ENCODE results near the gene PRELID2. TPM values are rescaled to one million over a fixed set of nuclear protein-coding genes. Genes with fewer than 3 reads are reported as not detected.

PRELID2 gene
- polyA plus RNA-seq, 2 donors, result 1.1 to 1.5 TPM

DNA sequence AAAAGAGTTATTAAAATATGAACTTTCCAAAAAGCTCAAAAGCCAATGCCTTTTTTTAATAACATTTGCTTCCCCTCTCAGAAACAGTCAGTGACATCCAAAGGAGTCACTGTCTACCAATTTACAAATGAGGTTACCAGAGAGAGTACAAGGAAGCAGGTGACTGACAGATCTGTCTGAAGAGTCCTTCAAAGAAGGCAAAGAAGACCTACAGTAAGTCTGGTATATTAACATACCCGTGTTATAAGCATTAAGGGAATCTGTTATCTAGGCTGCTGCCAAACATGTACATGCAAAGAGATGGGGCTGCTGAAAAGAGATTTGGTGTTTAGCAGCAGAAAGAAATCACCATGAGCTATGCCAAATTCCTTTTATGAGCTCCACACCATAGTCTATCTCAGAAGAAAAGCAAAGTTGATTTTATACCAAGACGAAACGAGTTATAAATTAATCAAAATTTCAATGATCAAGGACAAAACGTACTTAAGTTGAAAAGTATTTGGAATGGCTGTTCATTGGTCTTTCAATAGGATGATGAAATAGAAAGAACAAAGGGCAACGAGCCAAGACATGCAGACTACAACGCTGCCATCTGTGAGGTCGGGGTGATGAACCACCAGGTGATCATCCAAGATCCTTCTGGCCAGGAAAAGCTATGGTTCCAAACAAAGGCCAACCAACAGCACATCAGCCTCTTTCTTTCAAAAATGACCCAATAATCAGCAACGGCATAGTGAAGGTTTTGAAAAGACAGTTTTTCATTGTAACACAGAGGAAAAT is 8.1 kb downstream of the PRELID2 start:
- Histone ChIP-seq H3K4me3 (ENCODE audit: low read depth in 1 of 2, low read length in 2 of 2) (no peak overlapping the region), H3K9me3 (ENCODE audit: control insufficient read depth in 2 of 2, insufficient read depth in 1 of 2, low read depth in 1 of 2, low read length in 1 of 2) (no peaks in the 10 kb centered on the region), H3K4me1 (ENCODE audit: control insufficient read depth in 2 of 2, insufficient read depth in 2 of 2, low read length in 1 of 2) (no peaks in the 10 kb centered on the region), H3K27ac (ENCODE audit: low read depth in 2 of 2, low read length in 1 of 2) (no peak overlapping the region), H3K27me3 (ENCODE audit: control insufficient read depth in 1 of 2, insufficient read depth in 2 of 2, low read length in 2 of 2) (no peaks in the 10 kb centered on the region), H3K36me3 (ENCODE audit: control insufficient read depth in 2 of 2, insufficient read depth in 2 of 2, low read length in 1 of 2) (no peaks in the 10 kb centered on the region)
- WGBS, 2 donors, result 59 to 62% methylated on average over 8 of the region's 8 CpGs

DNA sequence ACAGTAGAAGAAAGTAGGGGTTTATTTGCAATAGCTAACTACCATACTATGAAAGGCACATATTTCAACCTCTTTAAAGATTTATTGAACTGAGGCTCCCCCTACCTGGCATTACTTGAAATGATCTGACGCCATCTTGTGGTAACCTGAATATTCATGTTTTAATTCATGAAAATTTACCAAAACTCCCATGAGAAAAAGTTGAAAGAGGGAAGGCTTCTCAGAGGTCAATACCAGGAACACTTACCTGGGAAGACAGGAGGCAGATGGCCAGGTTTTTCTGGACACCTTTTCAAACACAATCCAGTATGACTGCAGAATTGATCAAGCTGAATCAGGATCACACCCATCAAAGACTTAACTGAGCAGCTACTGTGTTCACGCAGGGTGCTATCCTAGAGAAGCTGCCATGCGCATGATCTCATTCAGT is 9.4 kb downstream of the PRELID2 start:
- peaks cover 0 to 3% of the 10 kb centered on the region in 2 donors for H3K36me3 ChIP-seq (ENCODE audit: control insufficient read depth in 2 of 2, insufficient read depth in 2 of 2, low read length in 1 of 2)
- no peaks in the 10 kb centered on the region for H3K4me1 ChIP-seq (ENCODE audit: control insufficient read depth in 2 of 2, insufficient read depth in 2 of 2, low read length in 1 of 2)
- H3K27me3 ChIP-seq (ENCODE audit: control insufficient read depth in 1 of 2, insufficient read depth in 2 of 2, low read length in 2 of 2), result no peaks in the 10 kb centered on the region
- H3K4me3 ChIP-seq (ENCODE audit: low read depth in 1 of 2, low read length in 2 of 2), result no peak overlapping the region
- no peak overlapping the region for H3K27ac ChIP-seq (ENCODE audit: low read depth in 2 of 2, low read length in 1 of 2)
- 63 to 65% methylated on average over 3 of the region's 3 CpGs for WGBS, 2 donors
- no peaks in the 10 kb centered on the region for H3K9me3 ChIP-seq (ENCODE audit: control insufficient read depth in 2 of 2, insufficient read depth in 1 of 2, low read depth in 1 of 2, low read length in 1 of 2)

- Histone ChIP-seq H3K9me3 (ENCODE audit: control insufficient read depth in 2 of 2, insufficient read depth in 1 of 2, low read depth in 1 of 2, low read length in 1 of 2) (no peaks in the 10 kb centered on the region), H3K4me3 (ENCODE audit: low read depth in 1 of 2, low read length in 2 of 2) (no peak overlapping the region), H3K36me3 (ENCODE audit: control insufficient read depth in 2 of 2, insufficient read depth in 2 of 2, low read length in 1 of 2) (peaks cover 0 to 3% of the 10 kb centered on the region in 2 donors), H3K4me1 (ENCODE audit: control insufficient read depth in 2 of 2, insufficient read depth in 2 of 2, low read length in 1 of 2) (no peaks in the 10 kb centered on the region), H3K27ac (ENCODE audit: low read depth in 2 of 2, low read length in 1 of 2) (no peak overlapping the region), H3K27me3 (ENCODE audit: control insufficient read depth in 1 of 2, insufficient read depth in 2 of 2, low read length in 2 of 2) (no peaks in the 10 kb centered on the region)
- WGBS, 2 donors, result 55 to 67% methylated on average over 4 of the region's 4 CpGs
These were observed 11.1 kb downstream of the PRELID2 start for GRCh38 chr5:145824040-145824439.

GRCh38 chr5:145818604-145819003 is 16.5 kb downstream of the PRELID2 start:
- peaks cover 0 to 3% of the 10 kb centered on the region in 2 donors for H3K36me3 ChIP-seq (ENCODE audit: control insufficient read depth in 2 of 2, insufficient read depth in 2 of 2, low read length in 1 of 2)
- WGBS, 2 donors, result 85 to 94% methylated on average over 4 of the region's 4 CpGs
- H3K4me3 ChIP-seq (ENCODE audit: low read depth in 1 of 2, low read length in 2 of 2), result no peak overlapping the region
- H3K9me3 ChIP-seq (ENCODE audit: control insufficient read depth in 2 of 2, insufficient read depth in 1 of 2, low read depth in 1 of 2, low read length in 1 of 2), result no peaks in the 10 kb centered on the region
- no peak overlapping the region for H3K27ac ChIP-seq (ENCODE audit: low read depth in 2 of 2, low read length in 1 of 2)
- H3K27me3 ChIP-seq (ENCODE audit: control insufficient read depth in 1 of 2, insufficient read depth in 2 of 2, low read length in 2 of 2), result no peaks in the 10 kb centered on the region
- H3K4me1 ChIP-seq (ENCODE audit: control insufficient read depth in 2 of 2, insufficient read depth in 2 of 2, low read length in 1 of 2), result no peaks in the 10 kb centered on the region

GRCh38 chr5:145812877-145813276 is 22.3 kb downstream of the PRELID2 start:
- no peak overlapping the region for H3K4me3 ChIP-seq (ENCODE audit: low read depth in 1 of 2, low read length in 2 of 2)
- no peak overlapping the region for H3K27ac ChIP-seq (ENCODE audit: low read depth in 2 of 2, low read length in 1 of 2)
- no peaks in the 10 kb centered on the region for H3K27me3 ChIP-seq (ENCODE audit: control insufficient read depth in 1 of 2, insufficient read depth in 2 of 2, low read length in 2 of 2)
- no peaks in the 10 kb centered on the region for H3K9me3 ChIP-seq (ENCODE audit: control insufficient read depth in 2 of 2, insufficient read depth in 1 of 2, low read depth in 1 of 2, low read length in 1 of 2)
- H3K36me3 ChIP-seq (ENCODE audit: control insufficient read depth in 2 of 2, insufficient read depth in 2 of 2, low read length in 1 of 2), result no peaks in the 10 kb centered on the region
- WGBS, 2 donors, result 66 to 81% methylated on average over 1 of the region's 1 CpG
- no peaks in the 10 kb centered on the region for H3K4me1 ChIP-seq (ENCODE audit: control insufficient read depth in 2 of 2, insufficient read depth in 2 of 2, low read length in 1 of 2)

GRCh38 chr5:145811834-145812625 is 23.1 kb downstream of the PRELID2 start:
- Histone ChIP-seq H3K4me1 (ENCODE audit: control insufficient read depth in 2 of 2, insufficient read depth in 2 of 2, low read length in 1 of 2) (no peaks in the 10 kb centered on the region), H3K9me3 (ENCODE audit: control insufficient read depth in 2 of 2, insufficient read depth in 1 of 2, low read depth in 1 of 2, low read length in 1 of 2) (no peaks in the 10 kb centered on the region), H3K4me3 (ENCODE audit: low read depth in 1 of 2, low read length in 2 of 2) (no peak overlapping the region), H3K27me3 (ENCODE audit: control insufficient read depth in 1 of 2, insufficient read depth in 2 of 2, low read length in 2 of 2) (no peaks in the 10 kb centered on the region), H3K36me3 (ENCODE audit: control insufficient read depth in 2 of 2, insufficient read depth in 2 of 2, low read length in 1 of 2) (no peaks in the 10 kb centered on the region), H3K27ac (ENCODE audit: low read depth in 2 of 2, low read length in 1 of 2) (no peak overlapping the region)
- 78 to 81% methylated on average over 3 of the region's 3 CpGs for WGBS, 2 donors

DNA sequence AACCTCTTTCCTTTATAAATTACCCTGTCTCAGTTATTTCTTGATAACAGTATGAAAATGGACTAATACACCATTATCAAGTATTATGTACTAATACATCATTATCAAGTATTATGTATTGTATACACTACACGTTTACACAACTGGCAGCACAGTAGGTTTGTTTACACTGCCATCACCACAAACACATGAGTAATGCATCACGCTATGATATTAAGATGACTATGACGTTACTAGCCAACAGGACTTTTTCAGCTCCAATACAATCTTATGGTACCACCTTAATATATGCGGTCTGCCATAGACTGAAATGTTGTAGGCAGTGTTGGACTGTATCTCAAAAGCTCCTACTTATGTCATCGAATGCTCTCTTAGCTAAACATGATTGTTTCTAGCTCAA is 28.2 kb downstream of the PRELID2 start:
- Histone ChIP-seq H3K9me3 (ENCODE audit: control insufficient read depth in 2 of 2, insufficient read depth in 1 of 2, low read depth in 1 of 2, low read length in 1 of 2) (no peaks in the 10 kb centered on the region), H3K27ac (ENCODE audit: low read depth in 2 of 2, low read length in 1 of 2) (no peak overlapping the region), H3K36me3 (ENCODE audit: control insufficient read depth in 2 of 2, insufficient read depth in 2 of 2, low read length in 1 of 2) (no peaks in the 10 kb centered on the region), H3K27me3 (ENCODE audit: control insufficient read depth in 1 of 2, insufficient read depth in 2 of 2, low read length in 2 of 2) (no peaks in the 10 kb centered on the region), H3K4me1 (ENCODE audit: control insufficient read depth in 2 of 2, insufficient read depth in 2 of 2, low read length in 1 of 2) (no peaks in the 10 kb centered on the region), H3K4me3 (ENCODE audit: low read depth in 1 of 2, low read length in 2 of 2) (no peak overlapping the region)
- WGBS, 2 donors, result 88% methylated on average over 5 of the region's 5 CpGs

DNA sequence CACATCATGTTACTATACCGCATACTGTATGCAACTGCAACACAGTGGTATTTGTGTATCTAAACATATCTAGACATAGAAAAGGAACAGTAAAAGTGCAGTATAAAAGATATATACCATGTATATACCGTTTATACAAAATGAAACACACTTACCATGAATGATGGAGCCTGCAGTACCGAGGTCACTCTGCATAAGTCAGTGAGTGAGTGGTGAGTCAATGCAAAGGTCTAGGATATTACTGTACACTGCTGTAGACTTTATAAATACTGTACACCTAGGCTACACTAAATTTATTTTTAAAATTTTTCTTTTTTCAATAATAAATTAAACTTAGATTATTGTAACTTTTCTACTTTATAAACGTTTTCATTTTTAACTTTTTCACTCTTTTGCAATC is 29.3 kb downstream of the PRELID2 start:
- Histone ChIP-seq H3K27me3 (ENCODE audit: control insufficient read depth in 1 of 2, insufficient read depth in 2 of 2, low read length in 2 of 2) (no peaks in the 10 kb centered on the region), H3K9me3 (ENCODE audit: control insufficient read depth in 2 of 2, insufficient read depth in 1 of 2, low read depth in 1 of 2, low read length in 1 of 2) (no peaks in the 10 kb centered on the region), H3K27ac (ENCODE audit: low read depth in 2 of 2, low read length in 1 of 2) (no peak overlapping the region), H3K4me1 (ENCODE audit: control insufficient read depth in 2 of 2, insufficient read depth in 2 of 2, low read length in 1 of 2) (no peaks in the 10 kb centered on the region), H3K36me3 (ENCODE audit: control insufficient read depth in 2 of 2, insufficient read depth in 2 of 2, low read length in 1 of 2) (no peaks in the 10 kb centered on the region), H3K4me3 (ENCODE audit: low read depth in 1 of 2, low read length in 2 of 2) (no peak overlapping the region)
- 83 to 87% methylated on average over 4 of the region's 4 CpGs for WGBS, 2 donors

DNA sequence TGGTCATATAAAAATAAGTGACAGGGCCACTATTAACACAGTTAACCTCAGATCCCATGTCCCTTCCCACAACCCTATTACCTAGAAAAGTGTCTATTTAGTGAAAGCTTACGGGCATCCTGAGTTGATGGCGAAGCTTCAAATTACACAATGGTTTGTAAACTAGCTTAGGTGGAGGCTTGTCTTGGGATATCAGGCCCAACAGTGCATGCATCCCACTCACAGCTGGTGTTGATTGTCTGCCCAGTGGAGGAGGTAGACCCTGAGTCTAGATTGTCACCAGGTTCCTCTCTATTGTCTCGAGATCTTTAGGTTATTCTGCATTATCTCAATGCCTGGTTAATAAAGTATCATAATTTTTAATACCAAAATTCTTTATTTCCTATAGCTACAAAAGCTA is 30.4 kb downstream of the PRELID2 start:
- Histone ChIP-seq H3K4me3 (ENCODE audit: low read depth in 1 of 2, low read length in 2 of 2) (no peak overlapping the region), H3K27me3 (ENCODE audit: control insufficient read depth in 1 of 2, insufficient read depth in 2 of 2, low read length in 2 of 2) (no peaks in the 10 kb centered on the region), H3K27ac (ENCODE audit: low read depth in 2 of 2, low read length in 1 of 2) (no peak overlapping the region), H3K36me3 (ENCODE audit: control insufficient read depth in 2 of 2, insufficient read depth in 2 of 2, low read length in 1 of 2) (no peaks in the 10 kb centered on the region), H3K9me3 (ENCODE audit: control insufficient read depth in 2 of 2, insufficient read depth in 1 of 2, low read depth in 1 of 2, low read length in 1 of 2) (no peaks in the 10 kb centered on the region), H3K4me1 (ENCODE audit: control insufficient read depth in 2 of 2, insufficient read depth in 2 of 2, low read length in 1 of 2) (no peaks in the 10 kb centered on the region)
- 92 to 95% methylated on average over 3 of the region's 3 CpGs for WGBS, 2 donors

Measured in esophagus (tissue), 2 donors.